Body of pancreas (tissue), 4 donors: Measurements from ENCODE around the gene RNF223. TPM values are rescaled to one million over a fixed set of nuclear protein-coding genes. Genes with fewer than 3 reads are reported as not detected.

ENCODE experiments used
- ATAC-seq: fragments of 150-250 bp; one replicate; pipeline ENCODE4 v1.9.1; 2016
- DNase-seq, 4 donors: peaks; one replicate each; pipeline ENCODE4 v3.0.0-alpha.2; 2019
- H3K27ac ChIP-seq, 4 donors: fragments of 200-600 bp; sonication (generic); 1 replicate in 3 of 4; 2 replicates in 1 of 4; pipeline versions ENCODE4 v1.5.1 to v1.6.1; 2016 to 2019; ENCODE audit warnings: mild to moderate bottlenecking in 1 of 4, mixed read lengths in 1 of 4, moderate library complexity in 1 of 4
- H3K27me3 ChIP-seq, 2 donors: fragments of 200-600 bp; sonication (generic); one replicate each; pipeline ENCODE4 v1.6.0; 2016; ENCODE audit warnings: mild to moderate bottlenecking in 1 of 2
- H3K36me3 ChIP-seq, 2 donors: fragments of 200-600 bp; sonication (generic); replicated peaks in 1 of 2; 2 replicates each; pipeline ENCODE4 v1.5.1; 2016; ENCODE audit warnings: low read depth in 2 of 2; ENCODE audit not compliant: insufficient read depth in 1 of 2
- H3K4me1 ChIP-seq: fragments of 200-600 bp; sonication (generic); one replicate; pipeline ENCODE4 v1.6.0; 2016
- H3K4me3 ChIP-seq, 2 donors: fragments of 200-600 bp; sonication (generic); 1 replicate in 1 of 2; 2 replicates in 1 of 2; pipeline ENCODE4 v1.5.1; 2016 to 2019
- H3K9me3 ChIP-seq, 3 donors: fragments of 200-600 bp; sonication (generic); 1 replicate in 2 of 3; 2 replicates in 1 of 3; pipeline ENCODE4 v1.5.1; 2016
- CTCF ChIP-seq, 7 experiments: fragments of 450-650 bp in 4 of 7; fragments of 200-600 bp in 3 of 7; sonication (generic) in 3 of 7; IDR thresholded peaks; one replicate each; pipeline ENCODE4 v1.5.1; 2016 to 2019; ENCODE audit warnings: antibody characterized with exemption in 7 of 7
- POLR2A ChIP-seq, 3 donors: fragments of 450-650 bp; IDR thresholded peaks; one replicate each; pipeline ENCODE4 v1.6.1; 2016; ENCODE audit warnings: antibody characterized with exemption in 3 of 3, mild to moderate bottlenecking in 2 of 3
- WGBS, 2 donors: methylation state at CpG; one replicate each; pipeline ENCODE4 v1.1.5; 2017; 5-methylcytosine and 5-hydroxymethylcytosine counted together
- intact Hi-C: fragments of 100-400 bp; cut with DNase I; formaldehyde crosslinking; loops from one replicate; pipeline ENCODE4 v1.15.1; 2023
- total RNA-seq, 2 donors: library from RNA; depleted of rRNA; stranded (reverse); fragments of >200 nt; gene quantifications; one replicate each; pipeline ENCODE4 v1.1.0, GENCODE V29; 2016

The RNF223 gene
- total RNA-seq, 2 donors from 2014 or later, result 0.26 TPM; not detected in 1

- Histone ChIP-seq H3K9me3 (no peaks in the 10 kb centered on the region), H3K27me3 (no peaks in the 10 kb centered on the region), H3K36me3 (no peaks in the 10 kb centered on the region), H3K4me3 (peak overlapping the region; percentile 54 to 76), H3K4me1 (peaks cover 10% of the 10 kb centered on the region), H3K27ac (peak overlapping the region; percentile 42 to 76 (median 68))
- ATAC-seq (no peak), DNase-seq (no peak)
- WGBS, 2 donors, result 6 to 11% methylated on average over 17 to 32 of the region's 41 CpGs
- intact Hi-C loops, result loop anchor here (5.0 kb wide), 1 partner anchor 112 kb away; no protein-coding TSS in a partner anchor
- TF ChIP-seq POLR2A (IDR thresholded peaks at IDR 0.05) (no peak), CTCF (IDR thresholded peaks at IDR 0.05) (no peak)
Observed at GRCh38 chr1:1115136-1115785, 41.2 kb upstream of the RNF223 start.

- 81 to 82% methylated on average over 13 of the region's 13 CpGs for WGBS, 2 donors
- DNase-seq (no peak), ATAC-seq (no peak)
- Histone ChIP-seq H3K4me3 (no peak overlapping the region), H3K36me3 (no peaks in the 10 kb centered on the region), H3K27me3 (no peaks in the 10 kb centered on the region), H3K9me3 (no peaks in the 10 kb centered on the region), H3K4me1 (peaks cover 10% of the 10 kb centered on the region), H3K27ac (no peak overlapping the region)
- TF ChIP-seq CTCF (IDR thresholded peaks at IDR 0.05) (no peak), POLR2A (IDR thresholded peaks at IDR 0.05) (no peak)
- intact Hi-C loops, result no loop called here
Observed at GRCh38 chr1:1114431-1114830, 40.3 kb upstream of the RNF223 start.

GRCh38 chr1:1112237-1112985, 38.3 kb upstream of the RNF223 start:
- 93 to 95% methylated on average over 29 to 30 of the region's 30 CpGs for WGBS, 2 donors
- Histone ChIP-seq H3K9me3 (no peaks in the 10 kb centered on the region), H3K4me3 (no peak overlapping the region), H3K36me3 (no peaks in the 10 kb centered on the region), H3K27me3 (no peaks in the 10 kb centered on the region), H3K27ac (no peak overlapping the region), H3K4me1 (peaks cover 10% of the 10 kb centered on the region)
- DNase-seq (no peak), ATAC-seq (no peak)
- intact Hi-C loops, result no loop called here
- TF ChIP-seq POLR2A (IDR thresholded peaks at IDR 0.05) (no peak), CTCF (IDR thresholded peaks at IDR 0.05) (no peak)

GRCh38 chr1:1111516-1112236, 37.6 kb upstream of the RNF223 start:
- no peak for TF ChIP-seq CTCF (IDR thresholded peaks at IDR 0.05)
- no peak for TF ChIP-seq POLR2A (IDR thresholded peaks at IDR 0.05)
- no peaks in the 10 kb centered on the region for H3K27me3 ChIP-seq
- no peaks in the 10 kb centered on the region for H3K9me3 ChIP-seq
- WGBS, 2 donors, result 93% methylated on average over 24 to 28 of the region's 28 CpGs
- ATAC-seq (no peak), DNase-seq (no peak)
- no peaks in the 10 kb centered on the region for H3K36me3 ChIP-seq
- intact Hi-C loops, result no loop called here
- no peak overlapping the region for H3K4me3 ChIP-seq
- peaks cover 9% of the 10 kb centered on the region for H3K4me1 ChIP-seq
- no peak overlapping the region for H3K27ac ChIP-seq
